Prostate gland (tissue), 2 donors: Measurements from ENCODE around the gene ACTR5.

ENCODE experiments used
- CTCF ChIP-seq, 4 experiments: fragments of 200-600 bp in 2 of 4; fragments of 450-650 bp in 2 of 4; sonication (generic) in 2 of 4; IDR thresholded peaks; 1 replicate in 3 of 4; 2 replicates in 1 of 4; pipeline ENCODE4 v1.5.1; 2016 to 2019; ENCODE audit warnings: antibody characterized with exemption in 4 of 4, mild to moderate bottlenecking in 2 of 4, moderate library complexity in 2 of 4
- POLR2AphosphoS5 ChIP-seq: sonication (generic); formaldehyde crosslinking; IDR thresholded peaks from one replicate; pipeline ENCODE4 v1.6.1; 2017; ENCODE audit warnings: antibody characterized with exemption

- TF ChIP-seq POLR2AphosphoS5, result no peak
- no peak for TF ChIP-seq CTCF (IDR thresholded peaks at IDR 0.05)
Observed at GRCh38 chr20:38723848-38724625, 24.2 kb upstream of the ACTR5 start, which contains the start of gene SLC32A1.
